Muscle layer of duodenum (tissue), 2 donors: Measurements from ENCODE around the gene TXNL4B.

Source experiments
- H3K27ac ChIP-seq: one replicate; pipeline ENCODE4 v1.7.0; 2013; ENCODE audit warnings: mild to moderate bottlenecking, low read length
- H3K27me3 ChIP-seq: one replicate; pipeline ENCODE4 v1.7.0; 2013; ENCODE audit warnings: low read depth, mild to moderate bottlenecking, control low read depth, low read length
- H3K36me3 ChIP-seq, 2 donors: one replicate each; pipeline ENCODE4 v1.7.0; 2013; ENCODE audit warnings: low read length in 2 of 2, control low read depth in 1 of 2, mild to moderate bottlenecking in 1 of 2; ENCODE audit not compliant: insufficient read depth in 2 of 2, control insufficient read depth in 1 of 2
- H3K4me1 ChIP-seq, 2 donors: one replicate each; pipeline ENCODE4 v1.7.0; 2013; ENCODE audit warnings: low read length in 2 of 2, mild to moderate bottlenecking in 2 of 2, control low read depth in 1 of 2, moderate library complexity in 1 of 2; ENCODE audit not compliant: insufficient read depth in 2 of 2, control insufficient read depth in 1 of 2
- H3K4me3 ChIP-seq, 2 donors: one replicate each; pipeline ENCODE4 v1.7.0; 2013; ENCODE audit warnings: low read length in 2 of 2, low read depth in 1 of 2, mild to moderate bottlenecking in 1 of 2
- H3K9me3 ChIP-seq, 2 donors: one replicate each; pipeline ENCODE4 v1.7.0; 2013; ENCODE audit warnings: low read length in 2 of 2, control low read depth in 1 of 2, mild to moderate bottlenecking in 1 of 2; ENCODE audit not compliant: control insufficient read depth in 1 of 2
- donor health status: healthy.

TXNL4B gene

GRCh38 chr16:72044825-72045359, 48.5 kb downstream of the TXNL4B start:
- H3K4me1 ChIP-seq: no peaks in the 10 kb centered on the region
- H3K27ac ChIP-seq: no peak overlapping the region
- peaks cover 0 to 4% of the 10 kb centered on the region in 2 donors for H3K9me3 ChIP-seq
- no peaks in the 10 kb centered on the region for H3K27me3 ChIP-seq
- H3K36me3 ChIP-seq: peaks cover 0 to 28% of the 10 kb centered on the region in 2 donors
- no peak overlapping the region for H3K4me3 ChIP-seq

GRCh38 chr16:72044296-72044695, 49.1 kb downstream of the TXNL4B start:
- Histone ChIP-seq H3K27me3 (no peaks in the 10 kb centered on the region), H3K4me1 (no peaks in the 10 kb centered on the region), H3K36me3 (peaks cover 0 to 28% of the 10 kb centered on the region in 2 donors), H3K27ac (no peak overlapping the region), H3K9me3 (no peaks in the 10 kb centered on the region), H3K4me3 (no peak overlapping the region)

- Histone ChIP-seq H3K9me3 (no peaks in the 10 kb centered on the region), H3K4me3 (no peak overlapping the region), H3K36me3 (peaks cover 0 to 33% of the 10 kb centered on the region in 2 donors), H3K27ac (no peak overlapping the region), H3K4me1 (no peaks in the 10 kb centered on the region), H3K27me3 (no peaks in the 10 kb centered on the region)
These were observed 49.9 kb downstream of the TXNL4B start for GRCh38 chr16:72043539-72043938.

GRCh38 chr16:72043058-72043457, 50.4 kb downstream of the TXNL4B start:
- Histone ChIP-seq H3K27ac (no peak overlapping the region), H3K4me1 (no peaks in the 10 kb centered on the region), H3K4me3 (no peak overlapping the region), H3K36me3 (peaks cover 0 to 33% of the 10 kb centered on the region in 2 donors), H3K9me3 (no peaks in the 10 kb centered on the region), H3K27me3 (no peaks in the 10 kb centered on the region)

GRCh38 chr16:72042157-72042660, 51.2 kb downstream of the TXNL4B start:
- no peaks in the 10 kb centered on the region for H3K27me3 ChIP-seq
- H3K36me3 ChIP-seq: peaks cover 0 to 33% of the 10 kb centered on the region in 2 donors
- H3K9me3 ChIP-seq: no peaks in the 10 kb centered on the region
- no peak overlapping the region for H3K27ac ChIP-seq
- no peak overlapping the region for H3K4me3 ChIP-seq
- no peaks in the 10 kb centered on the region for H3K4me1 ChIP-seq

GRCh38 chr16:72036098-72036497, 57.3 kb downstream of the TXNL4B start:
- H3K27ac ChIP-seq: no peak overlapping the region
- no peaks in the 10 kb centered on the region for H3K27me3 ChIP-seq
- H3K36me3 ChIP-seq: peaks cover 0 to 4% of the 10 kb centered on the region in 2 donors
- no peak overlapping the region for H3K4me3 ChIP-seq
- H3K4me1 ChIP-seq: no peaks in the 10 kb centered on the region
- H3K9me3 ChIP-seq: no peaks in the 10 kb centered on the region
